SK-N-SH (cell line): ENCODE data around the gene ANO4.

Experiments
- CTCF ChIP-seq: fragments of 200-600 bp; sonication (generic); IDR thresholded peaks from 2 replicates; pipeline ENCODE4 v1.6.1; 2017; ENCODE audit warnings: antibody characterized with exemption, mild to moderate bottlenecking, moderate library complexity
- MXI1 ChIP-seq: IDR thresholded peaks from 2 replicates; pipeline ENCODE4 v1.6.1; 2012; ENCODE audit warnings: mild to moderate bottlenecking, low read depth, low read length, improper control_type of control experiment
- NRF1 ChIP-seq: IDR thresholded peaks from 2 replicates; pipeline ENCODE4 v1.6.1; 2012; ENCODE audit warnings: low read depth, mild to moderate bottlenecking, low read length
- POLR2AphosphoS5 ChIP-seq: IDR thresholded peaks from 2 replicates; pipeline ENCODE4 v1.6.1; 2012; ENCODE audit warnings: low read depth, low read length
- YY1 ChIP-seq: IDR thresholded peaks from 2 replicates; pipeline ENCODE4 v1.4.0; 2012; ENCODE audit warnings: low read depth, mild to moderate bottlenecking
- TF ChIP-seq, protein P1 (sequence below): fragments of 150-350 bp; IDR thresholded peaks from 2 replicates; pipeline ENCODE4 v1.6.1; 2017; ENCODE audit warnings: antibody characterized with exemption, low read length, low read depth, borderline replicate concordance
- TF ChIP-seq, protein P2 (sequence below): IDR thresholded peaks from 2 replicates; pipeline ENCODE4; 2012

- TF ChIP-seq CTCF (no peak), YY1 (no peak), MXI1 (no peak), POLR2AphosphoS5 (no peak), NRF1 (no peak)
- TF ChIP-seq, protein P1, sequence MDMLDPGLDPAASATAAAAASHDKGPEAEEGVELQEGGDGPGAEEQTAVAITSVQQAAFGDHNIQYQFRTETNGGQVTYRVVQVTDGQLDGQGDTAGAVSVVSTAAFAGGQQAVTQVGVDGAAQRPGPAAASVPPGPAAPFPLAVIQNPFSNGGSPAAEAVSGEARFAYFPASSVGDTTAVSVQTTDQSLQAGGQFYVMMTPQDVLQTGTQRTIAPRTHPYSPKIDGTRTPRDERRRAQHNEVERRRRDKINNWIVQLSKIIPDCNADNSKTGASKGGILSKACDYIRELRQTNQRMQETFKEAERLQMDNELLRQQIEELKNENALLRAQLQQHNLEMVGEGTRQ = no peak
- TF ChIP-seq, protein P2, sequence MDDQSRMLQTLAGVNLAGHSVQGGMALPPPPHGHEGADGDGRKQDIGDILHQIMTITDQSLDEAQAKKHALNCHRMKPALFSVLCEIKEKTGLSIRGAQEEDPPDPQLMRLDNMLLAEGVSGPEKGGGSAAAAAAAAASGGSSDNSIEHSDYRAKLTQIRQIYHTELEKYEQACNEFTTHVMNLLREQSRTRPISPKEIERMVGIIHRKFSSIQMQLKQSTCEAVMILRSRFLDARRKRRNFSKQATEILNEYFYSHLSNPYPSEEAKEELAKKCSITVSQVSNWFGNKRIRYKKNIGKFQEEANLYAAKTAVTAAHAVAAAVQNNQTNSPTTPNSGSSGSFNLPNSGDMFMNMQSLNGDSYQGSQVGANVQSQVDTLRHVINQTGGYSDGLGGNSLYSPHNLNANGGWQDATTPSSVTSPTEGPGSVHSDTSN = no peak
Measured at GRCh38 chr12:100900808-100901207, 106.2 kb downstream of the ANO4 start.
